B cell (primary cell): ENCODE data around the gene PAQR7. TPM values are rescaled to one million over a fixed set of nuclear protein-coding genes. Genes with fewer than 3 reads are reported as not detected.

Experiments used
- ATAC-seq: fragments of 200-7000 bp; cut with Tn5 transposase; one replicate; pipeline ENCODE4 v1.10.0; 2021; ENCODE audit warnings: low read depth, mild to moderate bottlenecking, moderate number of reproducible peaks, moderate library complexity
- CTCF ChIA-PET: fragments of 350-600 bp; sonication (Branson Sonifier 250); formaldehyde crosslinking; loops from one replicate; lab custom pipeline; 2021; ENCODE audit warnings: antibody characterized with exemption, inconsistent platforms; lab: Charles Lee
- POLR2A ChIA-PET: fragments of 350-600 bp; sonication (Branson Sonifier 250); formaldehyde crosslinking; loops from one replicate; lab custom pipeline; 2021; ENCODE audit warnings: antibody characterized with exemption; lab: Charles Lee
- DNase-seq: peaks from one replicate; pipeline ENCODE4 v3.0.0; 2013
- H2AFZ ChIP-seq: 2 replicates; pipeline ENCODE4 v1.6.1; 2012; ENCODE audit warnings: mild to moderate bottlenecking, low read depth, low read length; ENCODE audit not compliant: insufficient read depth, poor library complexity, severe bottlenecking
- H3K27ac ChIP-seq, 2 donors: 1 replicate in 1 of 2; 2 replicates in 1 of 2; pipeline ENCODE4 v1.5.1; 2012 to 2013; ENCODE audit warnings: low read length in 2 of 2, mild to moderate bottlenecking in 2 of 2, moderate library complexity in 1 of 2
- H3K27me3 ChIP-seq, 4 experiments: fragments of 200-600 bp in 1 of 4; sonication (generic) in 1 of 4; replicated peaks in 1 of 4; 1 replicate in 2 of 4; 2 replicates in 2 of 4; pipeline versions ENCODE4 v1.6.1 to v1.7.0; 2013 to 2016; ENCODE audit warnings: low read length in 3 of 4, mild to moderate bottlenecking in 2 of 4, mixed read lengths in 1 of 4, moderate library complexity in 1 of 4; ENCODE audit not compliant: insufficient read depth in 4 of 4, control insufficient read depth in 3 of 4; ENCODE audit errors: control extremely low read depth in 1 of 4
- H3K36me3 ChIP-seq, 2 experiments: replicated peaks in 1 of 2; 1 replicate in 1 of 2; 2 replicates in 1 of 2; pipeline versions ENCODE4 v1.6.1 to v1.7.1; 2013; ENCODE audit warnings: low read length in 1 of 2; ENCODE audit not compliant: insufficient read depth in 2 of 2, control insufficient read depth in 1 of 2; ENCODE audit errors: control extremely low read depth in 1 of 2, extremely low read depth in 1 of 2
- H3K4me1 ChIP-seq, 2 donors: fragments of 200-600 bp in 1 of 2; sonication (generic) in 1 of 2; 1 replicate in 1 of 2; 2 replicates in 1 of 2; pipeline versions ENCODE4 v1.5.1 to v1.6.1; 2013 to 2017; ENCODE audit warnings: low read length in 2 of 2; ENCODE audit not compliant: control insufficient read depth in 2 of 2, insufficient read depth in 2 of 2
- H3K4me2 ChIP-seq: replicated peaks from 2 replicates; pipeline ENCODE3; 2012; ENCODE audit warnings: mild to moderate bottlenecking, low read depth, low read length; ENCODE audit not compliant: poor library complexity, severe bottlenecking
- H3K4me3 ChIP-seq, 5 experiments: fragments of 200-600 bp in 1 of 5; sonication (generic) in 1 of 5; 1 replicate in 3 of 5; 2 replicates in 2 of 5; pipeline versions ENCODE4 v1.5.1 to v1.7.0; 2011 to 2016; ENCODE audit warnings: low read length in 4 of 5, mild to moderate bottlenecking in 4 of 5, low read depth in 2 of 5, control low read depth in 1 of 5, moderate library complexity in 1 of 5; ENCODE audit not compliant: insufficient read depth in 1 of 5; ENCODE audit errors: control extremely low read depth in 1 of 5, extremely low read depth in 1 of 5
- H3K79me2 ChIP-seq: fragments of 200-600 bp; sonication (generic); one replicate; pipeline ENCODE4 v1.6.0; 2016; ENCODE audit warnings: low read length; ENCODE audit not compliant: control insufficient read depth, insufficient read depth
- H3K9ac ChIP-seq: fragments of 200-600 bp; sonication (generic); 2 replicates; pipeline ENCODE4 v1.6.1; 2017; ENCODE audit warnings: mild to moderate bottlenecking, low read length, moderate library complexity
- H3K9me3 ChIP-seq, 3 donors: one replicate each; pipeline versions ENCODE4 v1.6.1 to v1.7.1; 2013; ENCODE audit warnings: low read length in 2 of 3; ENCODE audit not compliant: control insufficient read depth in 2 of 3, insufficient read depth in 1 of 3; ENCODE audit errors: control extremely low read depth in 1 of 3
- H4K20me1 ChIP-seq: 2 replicates; pipeline ENCODE4 v1.6.0; 2012; ENCODE audit warnings: mild to moderate bottlenecking, low read length; ENCODE audit not compliant: insufficient read depth, control insufficient read depth, poor library complexity, severe bottlenecking
- H3K27ac Mint-ChIP-seq: one replicate; pipeline ENCODE4 v1.8.0; 2021; ENCODE audit warnings: mixed read lengths
- H3K27me3 Mint-ChIP-seq: one replicate; pipeline ENCODE4 v1.8.0; 2021; ENCODE audit warnings: mixed read lengths
- H3K4me1 Mint-ChIP-seq: one replicate; pipeline ENCODE4 v1.8.0; 2021; ENCODE audit warnings: mixed read lengths
- H3K4me3 Mint-ChIP-seq: one replicate; pipeline ENCODE4 v1.8.0; 2021; ENCODE audit warnings: mixed read lengths
- H3K9me3 Mint-ChIP-seq: one replicate; pipeline ENCODE4 v1.8.0; 2022; ENCODE audit warnings: mixed read lengths; ENCODE audit not compliant: insufficient read depth
- CTCF ChIP-seq: fragments of 200-600 bp; IDR thresholded peaks from one replicate; pipeline ENCODE4 v1.8.0; 2022; ENCODE audit warnings: antibody characterized with exemption, mild to moderate bottlenecking
- EZH2 ChIP-seq: IDR thresholded peaks from 2 replicates; pipeline ENCODE4 v1.6.1; 2012; ENCODE audit warnings: borderline replicate concordance, low read depth, mild to moderate bottlenecking, moderate library complexity, low read length; ENCODE audit not compliant: insufficient read depth, poor library complexity, severe bottlenecking
- WGBS: methylation state at CpG from one replicate; pipeline ENCODE4 v1.1.5; 2013; ENCODE audit warnings: missing lambda C conversion rate; ENCODE audit not compliant: insufficient coverage; 5-methylcytosine and 5-hydroxymethylcytosine counted together
- intact Hi-C: fragments of 100-400 bp; cut with micrococcal nuclease; formaldehyde crosslinking; loops from one replicate; pipeline ENCODE4 v1.10.0; 2022
- polyA plus RNA-seq: library from polyadenylated mRNA; depleted of rRNA; stranded (reverse); fragments of >200 nt; gene quantifications from 2 replicates; pipeline ENCODE4 v1.2.3, GENCODE V29; 2012
- total RNA-seq, 2 donors: library from RNA; stranded (reverse); fragments of 120-200 nt in 1 of 2; gene quantifications; 1 replicate in 1 of 2; 2 replicates in 1 of 2; pipeline versions ENCODE4 v1.2.3 to v1.2.4, GENCODE V29; 2013 to 2022

Gene PAQR7
- total and polyA plus RNA-seq, 2 donors (not counting 1 experiment from before 2014, with no cell fraction given): 4.2 to 5.5 TPM

GRCh38 chr1:25897754-25898153 lies 22.2 kb upstream of the PAQR7 start:
- 100% methylated on average over 1 of the region's 5 CpGs for WGBS
- Histone ChIP-seq H3K4me1 (peaks cover 0 to 12% of the 10 kb centered on the region in 2 donors), H3K36me3 (peaks cover 4 to 17% of the 10 kb centered on the region in 2 experiments), H3K9ac (no peak overlapping the region), H3K27ac (no peak overlapping the region), H4K20me1 (no peaks in the 10 kb centered on the region), H3K4me3 (no peak overlapping the region), H3K79me2 (peaks cover 5% of the 10 kb centered on the region), H2AFZ (no peak overlapping the region), H3K9me3 (no peaks in the 10 kb centered on the region), H3K4me2 (no peak overlapping the region), H3K27me3 (no peaks in the 10 kb centered on the region)
- TF ChIP-seq EZH2 (no peak), CTCF (no peak)
- Mint-ChIP-seq H3K4me3 (no peak overlapping the region), H3K27ac (no peak overlapping the region), H3K27me3 (no peaks in the 10 kb centered on the region), H3K4me1 (peaks cover 9% of the 10 kb centered on the region), H3K9me3 (no peaks in the 10 kb centered on the region)
- ATAC-seq (no peak), DNase-seq (no peak)
- intact Hi-C loops: loop anchor here (10.0 kb wide), 1 partner anchor 247 kb away; no protein-coding TSS in a partner anchor
- CTCF ChIA-PET: interaction anchor here (7.3 kb wide), 1 partner anchor 100 kb away, joined by 210 read pairs; the partner anchor contains the start of gene PAFAH2
- POLR2A ChIA-PET: interaction anchor here (0.7 kb wide), 1 partner anchor 100 kb away, joined by 5 read pairs; the partner anchor contains the start of gene PAFAH2

- H3K9me3 Mint-ChIP-seq: no peaks in the 10 kb centered on the region
- Histone ChIP-seq H3K4me3 (no peak overlapping the region), H3K36me3 (peaks cover 2 to 14% of the 10 kb centered on the region in 2 experiments), H3K4me1 (peaks cover 0 to 12% of the 10 kb centered on the region in 2 donors), H3K4me2 (no peak overlapping the region), H2AFZ (peak overlapping the region; percentile 51), H3K9ac (no peak overlapping the region), H3K27me3 (no peaks in the 10 kb centered on the region), H3K79me2 (no peaks in the 10 kb centered on the region), H3K9me3 (no peaks in the 10 kb centered on the region), H4K20me1 (no peaks in the 10 kb centered on the region), H3K27ac (no peak overlapping the region)
- TF ChIP-seq CTCF (no peak), EZH2 (no peak)
- no peak overlapping the region for H3K4me3 Mint-ChIP-seq
- 60% methylated on average over 1 of the region's 1 CpG for WGBS
- POLR2A ChIA-PET: interaction anchor here (1.4 to 2.1 kb wide), 2 partner anchors 9 to 21 kb away, joined by 5 read pairs; partner anchors contain the start of gene PAQR7
- DNase-seq: no peak
- intact Hi-C loops: loop anchor here (10.0 kb wide), 1 partner anchor 249 kb away; no protein-coding TSS in a partner anchor
- CTCF ChIA-PET: interaction anchor here (0.7 to 7.3 kb wide), 27 partner anchors 8 to 493 kb away, joined by 3 to 210 read pairs (median 4); partner anchors contain the start of genes MTFR1L, PAFAH2, PAQR7 and STMN1
- no peak for ATAC-seq
- H3K27ac Mint-ChIP-seq: no peak overlapping the region
- peaks cover 9% of the 10 kb centered on the region for H3K4me1 Mint-ChIP-seq
- H3K27me3 Mint-ChIP-seq: no peaks in the 10 kb centered on the region
Observed at GRCh38 chr1:25896266-25896665, 20.8 kb upstream of the PAQR7 start.
